AG10803 (cell line): ENCODE measurements around the gene C16orf96.

Experiments
- DNase-seq: peaks from one replicate; pipeline ENCODE4 v3.0.0; 2010; ENCODE audit warnings: low read depth
- H3K4me3 ChIP-seq: 2 replicates; pipeline ENCODE4 v1.5.1; 2011; ENCODE audit warnings: mild to moderate bottlenecking, low read length, control low read depth
- TF ChIP-seq, protein P1 (sequence below): conservative IDR thresholded peaks from 2 replicates; pipeline ENCODE4 v1.5.1; 2011; ENCODE audit warnings: mild to moderate bottlenecking, low read length, control low read depth, inconsistent platforms

The C16orf96 gene

DNA sequence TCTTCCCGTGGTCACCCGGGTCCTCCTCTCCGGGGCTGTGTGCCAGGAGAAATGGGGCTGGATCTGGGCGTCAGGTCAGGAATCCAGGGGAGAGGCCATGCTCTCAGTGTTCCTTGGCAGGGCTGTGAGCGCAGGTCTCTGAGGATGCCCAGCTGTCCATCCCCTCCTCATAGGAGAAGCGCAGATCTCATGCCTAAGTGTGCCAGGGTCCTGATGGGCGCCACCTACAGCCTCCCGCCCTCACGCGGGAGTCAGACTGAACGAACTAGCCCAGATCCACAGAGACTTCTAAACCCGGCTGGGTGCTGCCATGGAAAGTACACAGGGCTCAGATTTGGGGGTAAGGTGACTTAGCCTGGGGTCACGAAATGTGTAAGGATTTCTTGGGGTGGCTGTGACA is 92.8 kb downstream of the C16orf96 start:
- DNase-seq, result no peak
- TF ChIP-seq, protein P1, sequence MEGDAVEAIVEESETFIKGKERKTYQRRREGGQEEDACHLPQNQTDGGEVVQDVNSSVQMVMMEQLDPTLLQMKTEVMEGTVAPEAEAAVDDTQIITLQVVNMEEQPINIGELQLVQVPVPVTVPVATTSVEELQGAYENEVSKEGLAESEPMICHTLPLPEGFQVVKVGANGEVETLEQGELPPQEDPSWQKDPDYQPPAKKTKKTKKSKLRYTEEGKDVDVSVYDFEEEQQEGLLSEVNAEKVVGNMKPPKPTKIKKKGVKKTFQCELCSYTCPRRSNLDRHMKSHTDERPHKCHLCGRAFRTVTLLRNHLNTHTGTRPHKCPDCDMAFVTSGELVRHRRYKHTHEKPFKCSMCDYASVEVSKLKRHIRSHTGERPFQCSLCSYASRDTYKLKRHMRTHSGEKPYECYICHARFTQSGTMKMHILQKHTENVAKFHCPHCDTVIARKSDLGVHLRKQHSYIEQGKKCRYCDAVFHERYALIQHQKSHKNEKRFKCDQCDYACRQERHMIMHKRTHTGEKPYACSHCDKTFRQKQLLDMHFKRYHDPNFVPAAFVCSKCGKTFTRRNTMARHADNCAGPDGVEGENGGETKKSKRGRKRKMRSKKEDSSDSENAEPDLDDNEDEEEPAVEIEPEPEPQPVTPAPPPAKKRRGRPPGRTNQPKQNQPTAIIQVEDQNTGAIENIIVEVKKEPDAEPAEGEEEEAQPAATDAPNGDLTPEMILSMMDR, result no peak
- no peak overlapping the region for H3K4me3 ChIP-seq

DNA sequence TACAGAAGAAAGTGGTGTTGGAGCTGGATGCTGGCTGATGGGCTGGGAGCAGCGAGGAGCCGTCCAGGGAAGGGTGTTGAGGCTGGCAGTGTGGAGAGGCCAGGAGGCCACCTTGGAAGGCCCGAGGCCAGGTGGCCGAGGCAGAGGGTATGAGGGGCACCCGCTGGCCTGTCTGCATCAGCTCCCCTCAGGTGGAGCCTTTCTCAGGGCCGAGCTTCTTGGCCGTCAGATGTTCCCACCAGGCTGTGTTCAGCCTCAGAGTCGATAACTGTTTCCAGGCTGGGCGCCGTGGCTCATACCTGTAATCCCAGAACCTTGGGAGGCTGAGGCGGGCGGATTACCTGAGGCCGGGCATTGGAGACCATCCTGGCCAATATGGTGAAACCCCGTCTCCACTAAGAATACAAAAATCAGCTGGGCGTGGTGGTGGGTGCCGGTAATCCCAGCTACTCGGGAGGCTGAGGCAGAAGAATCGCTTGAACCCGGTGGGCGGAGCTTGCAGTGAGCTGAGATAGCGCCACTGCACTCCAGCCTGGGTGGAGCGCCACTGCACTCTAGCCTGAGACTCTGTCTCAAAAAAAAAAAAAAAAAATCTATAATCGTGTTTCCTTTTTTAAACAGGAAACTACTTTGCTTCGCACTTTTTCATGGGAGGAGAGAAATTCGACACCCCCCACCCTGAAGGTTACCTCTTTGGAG is 93.8 kb downstream of the C16orf96 start:
- H3K4me3 ChIP-seq, result no peak overlapping the region
- DNase-seq, result no peak
- TF ChIP-seq, protein P1, result no peak
